ENCODE results near the gene MCFD2.

Gene MCFD2

GRCh38 chr2:46871976-46872381 is 43.6 kb downstream of the MCFD2 start:
- FAIRE-seq: no peak

- no peak for FAIRE-seq
These were observed 45.4 kb downstream of the MCFD2 start for GRCh38 chr2:46870051-46870839.

- FAIRE-seq: no peak
These were observed 46.0 kb downstream of the MCFD2 start for GRCh38 chr2:46869621-46870020.

GRCh38 chr2:46866770-46867246 is 48.8 kb downstream of the MCFD2 start:
- no peak for FAIRE-seq

GRCh38 chr2:46865181-46865970 is 50.2 kb downstream of the MCFD2 start:
- no peak for FAIRE-seq

GRCh38 chr2:46863882-46864281 is 51.7 kb downstream of the MCFD2 start:
- FAIRE-seq: no peak

- FAIRE-seq: no peak
These were observed 53.1 kb downstream of the MCFD2 start for GRCh38 chr2:46862514-46862913.

- FAIRE-seq: no peak
These were observed 53.7 kb downstream of the MCFD2 start for GRCh38 chr2:46861916-46862315.

- FAIRE-seq: no peak
These were observed 56.1 kb downstream of the MCFD2 start for GRCh38 chr2:46859482-46859881.

- no peak for FAIRE-seq
These were observed 56.9 kb downstream of the MCFD2 start for GRCh38 chr2:46858702-46859090.

- FAIRE-seq: no peak
These were observed 57.5 kb downstream of the MCFD2 start for GRCh38 chr2:46857871-46858701.

- no peak for FAIRE-seq
These were observed 59.3 kb downstream of the MCFD2 start for GRCh38 chr2:46856336-46856735.

- no peak for FAIRE-seq
These were observed 59.8 kb downstream of the MCFD2 start for GRCh38 chr2:46855805-46856204.

GRCh38 chr2:46854260-46854659 is 61.3 kb downstream of the MCFD2 start:
- FAIRE-seq: no peak

GRCh38 chr2:46852598-46852997 is 63.0 kb downstream of the MCFD2 start:
- FAIRE-seq: no peak

- FAIRE-seq: no peak
These were observed 63.5 kb downstream of the MCFD2 start for GRCh38 chr2:46852124-46852523.

Measured in colon (tissue), 2 donors.